KMS-11 (cell line): ENCODE results near the gene PTPRT.

Experiments used
- H2AFZ ChIP-seq: fragments of 200-600 bp; sonication (generic); 2 replicates; pipeline ENCODE4 v1.6.1; 2016; ENCODE audit warnings: antibody characterized with exemption, mixed run types, low read depth
- H3K27ac ChIP-seq: fragments of 200-600 bp; sonication (generic); 2 replicates; pipeline ENCODE4 v1.6.1; 2016; ENCODE audit warnings: mild to moderate bottlenecking, mixed run types
- H3K27me3 ChIP-seq: fragments of 200-600 bp; sonication (generic); 2 replicates; pipeline ENCODE4 v1.6.1; 2017; ENCODE audit warnings: mild to moderate bottlenecking, low read depth, mixed run types, moderate library complexity; ENCODE audit not compliant: insufficient read depth
- H3K36me3 ChIP-seq: fragments of 200-600 bp; sonication (generic); 2 replicates; pipeline ENCODE4 v1.6.1; 2017; ENCODE audit warnings: mild to moderate bottlenecking, mixed run types; ENCODE audit not compliant: insufficient read depth
- H3K4me1 ChIP-seq: fragments of 200-600 bp; sonication (generic); 2 replicates; pipeline ENCODE4 v1.6.1; 2016; ENCODE audit warnings: mild to moderate bottlenecking, low read depth, mixed run types; ENCODE audit not compliant: poor library complexity, severe bottlenecking
- H3K4me2 ChIP-seq: fragments of 200-600 bp; sonication (generic); 2 replicates; pipeline ENCODE4 v1.7.0; 2016; ENCODE audit warnings: mild to moderate bottlenecking, mixed run types
- H3K4me3 ChIP-seq: fragments of 200-600 bp; sonication (generic); IDR thresholded peaks from 2 replicates; pipeline ENCODE4 v1.6.1; 2017; ENCODE audit warnings: low read depth, low read length, mixed read lengths; ENCODE audit not compliant: insufficient read depth
- H3K79me2 ChIP-seq: fragments of 200-600 bp; sonication (generic); 2 replicates; pipeline ENCODE4 v1.6.1; 2016; ENCODE audit warnings: low read depth, mixed run types; ENCODE audit not compliant: insufficient read depth
- H3K9ac ChIP-seq: fragments of 200-600 bp; sonication (generic); 2 replicates; pipeline ENCODE4 v1.6.1; 2016; ENCODE audit warnings: mild to moderate bottlenecking, mixed run types
- H4K20me1 ChIP-seq: fragments of 200-600 bp; sonication (generic); 2 replicates; pipeline ENCODE4 v1.6.1; 2016; ENCODE audit warnings: mild to moderate bottlenecking, mixed run types; ENCODE audit not compliant: insufficient read depth
- TF ChIP-seq, protein P1 (sequence below): fragments of 200-600 bp; sonication (generic); conservative IDR thresholded peaks from 2 replicates; pipeline ENCODE4 v1.6.1; 2017; ENCODE audit warnings: low read depth, mild to moderate bottlenecking, antibody characterized with exemption, low read length, moderate library complexity, mixed read lengths

PTPRT gene

GRCh38 chr20:42873259-42873658 lies 316.4 kb downstream of the PTPRT start:
- H3K27me3 ChIP-seq: no peaks in the 10 kb centered on the region
- no peaks in the 10 kb centered on the region for H3K36me3 ChIP-seq
- no peak overlapping the region for H3K27ac ChIP-seq
- TF ChIP-seq, protein P1, sequence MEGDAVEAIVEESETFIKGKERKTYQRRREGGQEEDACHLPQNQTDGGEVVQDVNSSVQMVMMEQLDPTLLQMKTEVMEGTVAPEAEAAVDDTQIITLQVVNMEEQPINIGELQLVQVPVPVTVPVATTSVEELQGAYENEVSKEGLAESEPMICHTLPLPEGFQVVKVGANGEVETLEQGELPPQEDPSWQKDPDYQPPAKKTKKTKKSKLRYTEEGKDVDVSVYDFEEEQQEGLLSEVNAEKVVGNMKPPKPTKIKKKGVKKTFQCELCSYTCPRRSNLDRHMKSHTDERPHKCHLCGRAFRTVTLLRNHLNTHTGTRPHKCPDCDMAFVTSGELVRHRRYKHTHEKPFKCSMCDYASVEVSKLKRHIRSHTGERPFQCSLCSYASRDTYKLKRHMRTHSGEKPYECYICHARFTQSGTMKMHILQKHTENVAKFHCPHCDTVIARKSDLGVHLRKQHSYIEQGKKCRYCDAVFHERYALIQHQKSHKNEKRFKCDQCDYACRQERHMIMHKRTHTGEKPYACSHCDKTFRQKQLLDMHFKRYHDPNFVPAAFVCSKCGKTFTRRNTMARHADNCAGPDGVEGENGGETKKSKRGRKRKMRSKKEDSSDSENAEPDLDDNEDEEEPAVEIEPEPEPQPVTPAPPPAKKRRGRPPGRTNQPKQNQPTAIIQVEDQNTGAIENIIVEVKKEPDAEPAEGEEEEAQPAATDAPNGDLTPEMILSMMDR: no peak
- H3K4me3 ChIP-seq: no peak overlapping the region
- no peaks in the 10 kb centered on the region for H3K79me2 ChIP-seq
- no peaks in the 10 kb centered on the region for H4K20me1 ChIP-seq
- no peak overlapping the region for H3K9ac ChIP-seq
- H3K4me2 ChIP-seq: no peak overlapping the region
- H2AFZ ChIP-seq: no peak overlapping the region
- no peaks in the 10 kb centered on the region for H3K4me1 ChIP-seq

GRCh38 chr20:42864116-42864515 lies 325.6 kb downstream of the PTPRT start:
- H3K4me2 ChIP-seq: no peak overlapping the region
- H3K27ac ChIP-seq: no peak overlapping the region
- no peaks in the 10 kb centered on the region for H3K36me3 ChIP-seq
- TF ChIP-seq, protein P1: no peak
- no peak overlapping the region for H2AFZ ChIP-seq
- no peak overlapping the region for H3K9ac ChIP-seq
- no peaks in the 10 kb centered on the region for H3K79me2 ChIP-seq
- no peaks in the 10 kb centered on the region for H3K4me1 ChIP-seq
- H3K4me3 ChIP-seq: no peak overlapping the region
- no peaks in the 10 kb centered on the region for H4K20me1 ChIP-seq
- H3K27me3 ChIP-seq: no peaks in the 10 kb centered on the region

DNA sequence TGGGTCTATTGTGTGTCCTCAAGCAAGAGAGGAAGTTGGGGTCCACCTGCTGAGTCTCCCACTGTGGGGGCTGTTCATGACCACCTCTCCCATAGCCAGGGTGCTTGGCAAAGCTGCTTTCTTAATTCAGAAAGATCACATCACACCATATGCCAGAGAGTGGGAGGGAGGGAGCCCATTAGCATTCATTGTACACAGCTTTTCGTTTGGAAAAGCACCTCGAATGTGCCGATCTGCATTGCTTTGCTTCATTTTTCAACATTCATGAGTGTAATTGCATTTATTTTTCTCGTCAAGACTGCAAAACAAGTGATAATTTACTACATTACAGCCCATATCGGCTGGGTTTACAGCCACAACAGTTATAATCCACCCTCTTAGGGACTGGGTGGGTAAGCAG lies 327.3 kb downstream of the PTPRT start:
- Histone ChIP-seq H3K27me3 (no peaks in the 10 kb centered on the region), H3K36me3 (no peaks in the 10 kb centered on the region), H3K4me1 (no peaks in the 10 kb centered on the region), H3K4me2 (no peak overlapping the region), H2AFZ (no peak overlapping the region), H3K4me3 (no peak overlapping the region), H4K20me1 (no peaks in the 10 kb centered on the region), H3K9ac (no peak overlapping the region), H3K79me2 (no peaks in the 10 kb centered on the region), H3K27ac (no peak overlapping the region)
- TF ChIP-seq, protein P1: no peak

DNA sequence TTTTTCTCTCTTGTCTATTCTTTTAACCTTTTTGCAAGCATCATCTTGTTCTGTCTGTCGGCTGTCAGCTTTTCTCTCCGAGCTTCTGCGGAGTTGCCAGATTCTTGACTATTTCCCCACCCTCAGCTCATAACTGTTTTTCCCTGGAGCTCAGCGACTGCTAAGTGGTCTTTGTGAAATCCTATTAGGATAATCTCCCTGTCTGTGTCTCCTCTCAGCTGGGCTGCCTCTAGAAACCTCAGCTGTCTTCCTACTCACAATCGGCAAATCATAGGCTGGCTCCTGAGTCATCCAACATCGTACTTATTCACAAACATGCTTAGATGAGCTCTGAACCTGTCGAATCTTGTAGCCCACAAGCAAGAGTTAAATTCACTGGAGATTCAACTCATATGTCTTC lies 332.3 kb downstream of the PTPRT start:
- Histone ChIP-seq H3K4me1 (no peaks in the 10 kb centered on the region), H3K27ac (no peak overlapping the region), H4K20me1 (no peaks in the 10 kb centered on the region), H3K9ac (no peak overlapping the region), H3K27me3 (no peaks in the 10 kb centered on the region), H3K4me2 (no peak overlapping the region), H3K36me3 (no peaks in the 10 kb centered on the region), H3K4me3 (no peak overlapping the region), H2AFZ (no peak overlapping the region), H3K79me2 (no peaks in the 10 kb centered on the region)
- TF ChIP-seq, protein P1: no peak
